Naive B cell (primary cell): ENCODE results near the gene ACKR1. TPM values are rescaled to one million over a fixed set of nuclear protein-coding genes. Genes with fewer than 3 reads are reported as not detected.

Experiments used
- ATAC-seq, 2 donors: fragments of 150-1000 bp; cut with Tn5 transposase; 2 replicates each; pipeline ENCODE4 v1.10.0; 2021; ENCODE audit warnings: low read depth in 2 of 2, mild to moderate bottlenecking in 2 of 2, moderate library complexity in 2 of 2
- DNase-seq: peaks from one replicate; pipeline ENCODE4 v3.0.0; 2022
- H3K27ac Mint-ChIP-seq, 6 donors: one replicate each; pipeline ENCODE4 v1.8.0; 2020 to 2022; ENCODE audit warnings: mild to moderate bottlenecking in 6 of 6, mixed read lengths in 6 of 6, moderate library complexity in 5 of 6, inconsistent platforms in 2 of 6
- H3K27me3 Mint-ChIP-seq, 3 donors: one replicate each; pipeline ENCODE4 v1.8.0; 2021 to 2022; ENCODE audit warnings: mixed read lengths in 3 of 3, mild to moderate bottlenecking in 1 of 3
- H3K36me3 Mint-ChIP-seq, 2 donors: one replicate each; pipeline ENCODE4 v1.8.0; 2020 to 2022; ENCODE audit warnings: mixed read lengths in 2 of 2, inconsistent platforms in 1 of 2, mild to moderate bottlenecking in 1 of 2
- H3K4me1 Mint-ChIP-seq, 3 donors: one replicate each; pipeline ENCODE4 v1.8.0; 2020 to 2022; ENCODE audit warnings: mixed read lengths in 3 of 3, inconsistent platforms in 1 of 3, mild to moderate bottlenecking in 1 of 3, moderate library complexity in 1 of 3
- H3K4me3 Mint-ChIP-seq, 8 donors: one replicate each; pipeline ENCODE4 v1.8.0; 2020 to 2022; ENCODE audit warnings: mild to moderate bottlenecking in 8 of 8, mixed read lengths in 8 of 8, moderate library complexity in 8 of 8, inconsistent platforms in 2 of 8
- H3K9me3 Mint-ChIP-seq, 7 donors: one replicate each; pipeline ENCODE4 v1.8.0; 2020 to 2022; ENCODE audit warnings: mixed read lengths in 7 of 7, mild to moderate bottlenecking in 5 of 7, inconsistent platforms in 2 of 7, moderate library complexity in 1 of 7
- polyA plus RNA-seq, 6 donors: library from polyadenylated mRNA; unstranded; fragments of 300-500 nt; fragmentation: Illumina TruSeq; gene quantifications; one replicate each; pipeline ENCODE4 v1.2.3, GENCODE V29; 2021; ENCODE audit warnings: low read depth in 6 of 6

Gene ACKR1
- polyA plus RNA-seq, 6 donors from 2014 or later: not detected

DNA sequence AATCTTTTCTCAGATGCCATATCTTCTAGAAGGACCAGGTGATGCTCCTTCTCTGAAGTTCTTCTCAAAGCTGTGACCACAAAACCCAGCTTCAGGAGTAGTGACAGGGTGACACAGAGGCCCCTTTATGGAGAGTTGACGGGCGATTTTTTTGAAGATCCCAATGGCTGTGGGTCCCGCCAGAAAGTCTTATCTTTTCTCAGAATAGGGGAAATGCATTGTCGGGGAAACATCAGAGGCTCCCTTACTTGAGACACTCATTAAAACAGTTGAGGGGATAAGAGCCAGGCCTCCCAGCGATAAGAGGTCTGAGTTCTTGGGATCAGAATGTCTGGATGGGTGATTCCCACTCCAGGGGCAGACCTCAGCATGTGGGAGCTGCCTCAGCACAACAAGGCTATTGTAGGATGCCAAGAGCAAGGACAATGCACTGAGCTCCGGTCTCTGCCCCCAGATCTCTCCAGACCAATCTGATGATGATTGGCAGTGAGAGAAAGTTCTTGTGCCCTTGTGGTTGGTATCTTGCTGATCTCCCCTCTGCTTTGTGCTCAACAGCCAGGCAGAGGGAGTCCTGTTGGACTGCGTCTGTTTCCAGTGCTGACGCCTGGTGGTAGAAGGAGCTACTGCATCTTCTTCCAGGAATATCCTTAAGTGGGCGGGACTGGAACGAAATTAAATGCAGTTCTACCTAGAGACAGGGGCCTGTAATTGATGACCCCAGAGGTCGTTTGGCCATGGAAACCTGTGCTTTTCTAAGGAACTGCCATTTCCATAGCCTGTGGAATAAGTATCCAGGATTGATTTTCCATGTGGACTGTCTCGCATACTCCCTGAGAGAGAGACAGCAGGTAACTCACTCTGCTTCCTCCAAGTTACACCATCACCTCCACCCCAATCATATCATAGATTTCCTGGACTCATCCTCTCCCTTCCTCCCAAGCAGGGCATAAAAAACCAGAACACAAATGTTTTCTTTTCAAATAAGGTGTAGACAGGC, 6.8 kb upstream of the ACKR1 start:
- DNase-seq: peak; percentile 28
- H3K9me3 Mint-ChIP-seq: no peaks in the 10 kb centered on the region
- H3K4me3 Mint-ChIP-seq: no peak overlapping the region
- H3K36me3 Mint-ChIP-seq: peaks cover 0 to 16% of the 10 kb centered on the region in 2 donors
- peaks cover 0 to 5% (median 0%) of the 10 kb centered on the region in 3 donors for H3K4me1 Mint-ChIP-seq
- ATAC-seq: peak; percentile 66 to 80
- H3K27ac Mint-ChIP-seq: peak overlapping the region in 1 of 6 donors; percentile 73
- H3K27me3 Mint-ChIP-seq: peaks cover 39 to 66% (median 60%) of the 10 kb centered on the region in 3 donors

DNA sequence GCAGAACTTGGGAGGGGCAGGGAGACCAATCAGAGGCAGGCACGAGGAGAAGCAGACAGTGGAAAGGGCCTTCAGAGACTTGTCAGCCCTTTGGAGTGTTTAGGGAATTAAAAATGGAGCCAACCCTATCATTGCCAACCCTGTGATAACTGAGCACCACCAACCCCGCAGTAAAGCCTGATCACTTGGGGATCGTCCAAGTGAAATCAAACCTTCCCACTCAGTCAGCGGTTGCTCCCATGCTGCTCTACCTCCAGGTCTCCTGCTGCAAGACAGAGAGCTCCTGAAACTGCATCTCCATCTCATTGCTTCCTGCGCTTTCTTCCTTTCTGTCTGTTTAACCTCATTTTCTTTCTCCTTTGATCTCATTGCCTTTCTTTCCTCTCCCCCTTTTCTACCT, 4.8 kb upstream of the ACKR1 start:
- Mint-ChIP-seq H3K27ac (no peak overlapping the region), H3K9me3 (no peaks in the 10 kb centered on the region), H3K36me3 (peaks cover 0 to 16% of the 10 kb centered on the region in 2 donors), H3K27me3 (peaks cover 47 to 73% (median 71%) of the 10 kb centered on the region in 3 donors), H3K4me3 (no peak overlapping the region), H3K4me1 (peaks cover 0 to 5% (median 0%) of the 10 kb centered on the region in 3 donors)
- ATAC-seq: no peak
- no peak for DNase-seq

DNA sequence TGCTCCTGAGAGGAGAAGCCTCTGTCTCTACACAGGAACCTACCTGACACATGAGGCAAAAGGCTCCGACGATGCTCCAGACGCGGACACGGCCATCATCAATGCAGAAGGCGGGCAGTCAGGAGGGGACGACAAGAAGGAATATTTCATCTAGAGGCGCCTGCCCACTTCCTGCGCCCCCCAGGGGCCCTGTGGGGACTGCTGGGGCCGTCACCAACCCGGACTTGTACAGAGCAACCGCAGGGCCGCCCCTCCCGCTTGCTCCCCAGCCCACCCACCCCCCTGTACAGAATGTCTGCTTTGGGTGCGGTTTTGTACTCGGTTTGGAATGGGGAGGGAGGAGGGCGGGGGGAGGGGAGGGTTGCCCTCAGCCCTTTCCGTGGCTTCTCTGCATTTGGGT, 3.9 kb upstream of the ACKR1 start:
- H3K27me3 Mint-ChIP-seq: peaks cover 44 to 81% (median 80%) of the 10 kb centered on the region in 3 donors
- DNase-seq: no peak
- H3K36me3 Mint-ChIP-seq: peaks cover 0 to 16% of the 10 kb centered on the region in 2 donors
- no peak overlapping the region for H3K27ac Mint-ChIP-seq
- no peak for ATAC-seq
- H3K4me3 Mint-ChIP-seq: no peak overlapping the region
- peaks cover 0 to 5% (median 0%) of the 10 kb centered on the region in 3 donors for H3K4me1 Mint-ChIP-seq
- no peaks in the 10 kb centered on the region for H3K9me3 Mint-ChIP-seq

DNA sequence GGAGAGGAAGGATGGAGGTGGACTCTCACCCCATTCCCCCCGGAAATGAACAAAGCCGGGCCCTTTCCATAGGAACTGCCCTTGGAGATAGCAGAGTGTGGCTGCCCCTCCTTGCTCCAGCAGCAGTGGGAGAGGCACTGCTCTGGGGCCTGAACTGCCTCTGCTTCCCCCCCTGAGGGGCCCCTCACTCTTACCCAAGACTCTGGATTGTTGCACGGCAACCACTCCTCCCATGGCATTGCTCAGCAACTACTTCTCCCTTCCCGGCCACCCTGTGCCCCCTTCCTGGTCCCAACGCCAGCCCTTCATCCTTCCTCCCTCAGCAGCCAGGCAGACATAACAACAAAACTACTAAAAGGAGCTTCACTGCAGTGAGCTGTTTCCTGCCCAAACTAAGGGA, 3.0 kb upstream of the ACKR1 start:
- Mint-ChIP-seq H3K36me3 (peaks cover 0 to 13% of the 10 kb centered on the region in 2 donors), H3K27me3 (peaks cover 48 to 84% (median 84%) of the 10 kb centered on the region in 3 donors), H3K4me1 (peaks cover 0 to 5% (median 0%) of the 10 kb centered on the region in 3 donors), H3K4me3 (no peak overlapping the region), H3K27ac (no peak overlapping the region), H3K9me3 (no peaks in the 10 kb centered on the region)
- DNase-seq: no peak
- ATAC-seq: no peak

DNA sequence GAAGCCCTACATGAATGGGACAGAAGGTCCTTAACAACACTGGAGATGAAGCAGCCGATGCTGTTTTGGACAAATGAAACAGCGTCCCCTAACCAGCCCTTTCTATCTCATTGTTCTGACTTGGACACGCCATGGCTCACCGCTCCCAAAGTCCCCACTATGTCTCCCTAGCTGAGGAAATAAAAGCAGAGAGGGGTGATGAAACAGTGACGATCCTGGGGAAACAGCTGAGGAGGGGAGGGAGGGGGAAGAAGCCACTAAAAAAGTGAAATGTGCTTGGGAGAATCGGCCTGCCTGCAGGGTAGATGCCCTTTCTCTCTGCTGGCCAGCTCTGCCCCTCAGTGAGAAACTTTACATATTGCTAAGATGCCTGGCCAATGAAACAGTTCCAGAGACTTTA, 1.1 kb upstream of the ACKR1 start:
- H3K27ac Mint-ChIP-seq: no peak overlapping the region
- H3K4me3 Mint-ChIP-seq: no peak overlapping the region
- peaks cover 0 to 5% (median 0%) of the 10 kb centered on the region in 3 donors for H3K4me1 Mint-ChIP-seq
- ATAC-seq (no peak), DNase-seq (no peak)
- peaks cover 51 to 98% (median 92%) of the 10 kb centered on the region in 3 donors for H3K27me3 Mint-ChIP-seq
- H3K9me3 Mint-ChIP-seq: no peaks in the 10 kb centered on the region
- peaks cover 0 to 8% of the 10 kb centered on the region in 2 donors for H3K36me3 Mint-ChIP-seq

DNA sequence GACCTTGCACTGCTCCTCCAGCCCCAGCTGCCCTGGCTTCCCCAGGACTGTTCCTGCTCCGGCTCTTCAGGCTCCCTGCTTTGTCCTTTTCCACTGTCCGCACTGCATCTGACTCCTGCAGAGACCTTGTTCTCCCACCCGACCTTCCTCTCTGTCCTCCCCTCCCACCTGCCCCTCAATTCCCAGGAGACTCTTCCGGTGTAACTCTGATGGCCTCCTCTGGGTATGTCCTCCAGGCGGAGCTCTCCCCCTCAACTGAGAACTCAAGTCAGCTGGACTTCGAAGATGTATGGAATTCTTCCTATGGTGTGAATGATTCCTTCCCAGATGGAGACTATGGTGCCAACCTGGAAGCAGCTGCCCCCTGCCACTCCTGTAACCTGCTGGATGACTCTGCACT, 550 bp downstream of the ACKR1 start:
- peak overlapping the region in 1 of 6 donors; percentile 61 for H3K27ac Mint-ChIP-seq

DNA sequence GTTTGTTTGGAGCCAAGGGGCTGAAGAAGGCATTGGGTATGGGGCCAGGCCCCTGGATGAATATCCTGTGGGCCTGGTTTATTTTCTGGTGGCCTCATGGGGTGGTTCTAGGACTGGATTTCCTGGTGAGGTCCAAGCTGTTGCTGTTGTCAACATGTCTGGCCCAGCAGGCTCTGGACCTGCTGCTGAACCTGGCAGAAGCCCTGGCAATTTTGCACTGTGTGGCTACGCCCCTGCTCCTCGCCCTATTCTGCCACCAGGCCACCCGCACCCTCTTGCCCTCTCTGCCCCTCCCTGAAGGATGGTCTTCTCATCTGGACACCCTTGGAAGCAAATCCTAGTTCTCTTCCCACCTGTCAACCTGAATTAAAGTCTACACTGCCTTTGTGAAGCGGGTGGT, 1.4 kb downstream of the ACKR1 start:
- no peaks in the 10 kb centered on the region for H3K9me3 Mint-ChIP-seq
- no peaks in the 10 kb centered on the region for H3K4me1 Mint-ChIP-seq
- DNase-seq (no peak), ATAC-seq (no peak)
- no peak overlapping the region for H3K27ac Mint-ChIP-seq
- no peaks in the 10 kb centered on the region for H3K36me3 Mint-ChIP-seq
- H3K27me3 Mint-ChIP-seq: peaks cover 52 to 98% (median 94%) of the 10 kb centered on the region in 3 donors
- no peak overlapping the region for H3K4me3 Mint-ChIP-seq

More for the DNA sequence above, 550 bp downstream of the ACKR1 start:
- ATAC-seq: no peak
- peaks cover 50 to 98% (median 93%) of the 10 kb centered on the region in 3 donors for H3K27me3 Mint-ChIP-seq
- DNase-seq: no peak
- H3K4me3 Mint-ChIP-seq: no peak overlapping the region
- peaks cover 0 to 4% (median 0%) of the 10 kb centered on the region in 3 donors for H3K4me1 Mint-ChIP-seq
- H3K36me3 Mint-ChIP-seq: peaks cover 0 to 6% of the 10 kb centered on the region in 2 donors
- H3K9me3 Mint-ChIP-seq: no peaks in the 10 kb centered on the region

DNA sequence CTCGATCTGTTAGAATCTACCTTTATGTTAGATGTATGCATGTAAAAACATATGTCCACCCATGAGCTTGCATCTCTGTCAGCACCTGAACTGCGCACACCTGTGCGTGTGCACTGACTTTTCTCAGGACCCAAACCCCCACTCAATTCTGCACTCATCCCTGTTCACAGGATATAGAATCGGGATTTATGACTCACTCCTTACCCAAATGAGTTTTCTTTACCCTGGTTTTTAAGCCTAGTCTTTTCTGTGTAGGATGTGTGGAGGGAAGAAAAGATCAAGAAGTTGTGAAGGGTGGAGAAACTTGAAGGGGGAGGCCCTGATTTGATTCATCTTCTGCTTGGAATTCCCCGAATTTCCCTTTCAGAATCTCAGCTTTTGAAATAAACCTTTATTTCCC, 2.4 kb downstream of the ACKR1 start:
- no peak overlapping the region for H3K27ac Mint-ChIP-seq
- DNase-seq (no peak), ATAC-seq (no peak)
- no peak overlapping the region for H3K4me3 Mint-ChIP-seq
- peaks cover 55 to 98% (median 94%) of the 10 kb centered on the region in 3 donors for H3K27me3 Mint-ChIP-seq
- no peaks in the 10 kb centered on the region for H3K36me3 Mint-ChIP-seq
- H3K4me1 Mint-ChIP-seq: peaks cover 5 to 7% (median 6%) of the 10 kb centered on the region in 3 donors
- no peaks in the 10 kb centered on the region for H3K9me3 Mint-ChIP-seq

DNA sequence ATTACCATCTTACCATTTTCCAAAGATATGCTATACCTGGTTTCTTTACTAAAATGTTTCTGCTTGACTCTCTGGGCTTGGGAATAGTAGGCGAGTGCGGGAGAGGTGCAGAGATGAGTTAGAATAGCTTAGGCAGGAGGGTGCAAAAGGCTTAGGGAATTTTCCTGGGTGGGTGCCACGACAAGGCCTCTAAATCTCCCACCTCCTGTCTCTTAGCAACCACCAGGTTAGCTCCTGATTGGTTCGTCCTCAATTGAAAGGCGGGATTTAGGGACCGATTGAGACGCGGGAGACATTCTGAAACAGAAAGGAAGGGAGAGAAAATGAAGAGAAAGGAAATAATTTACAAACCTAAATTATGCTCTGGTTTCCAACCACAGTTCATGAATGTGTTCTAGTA, 3.1 kb downstream of the ACKR1 start:
- Mint-ChIP-seq H3K4me3 (no peak overlapping the region), H3K4me1 (peaks cover 5 to 7% (median 6%) of the 10 kb centered on the region in 3 donors), H3K36me3 (no peaks in the 10 kb centered on the region), H3K27ac (no peak overlapping the region), H3K9me3 (no peaks in the 10 kb centered on the region), H3K27me3 (peaks cover 50 to 97% (median 94%) of the 10 kb centered on the region in 3 donors)
- DNase-seq (no peak), ATAC-seq (no peak)

DNA sequence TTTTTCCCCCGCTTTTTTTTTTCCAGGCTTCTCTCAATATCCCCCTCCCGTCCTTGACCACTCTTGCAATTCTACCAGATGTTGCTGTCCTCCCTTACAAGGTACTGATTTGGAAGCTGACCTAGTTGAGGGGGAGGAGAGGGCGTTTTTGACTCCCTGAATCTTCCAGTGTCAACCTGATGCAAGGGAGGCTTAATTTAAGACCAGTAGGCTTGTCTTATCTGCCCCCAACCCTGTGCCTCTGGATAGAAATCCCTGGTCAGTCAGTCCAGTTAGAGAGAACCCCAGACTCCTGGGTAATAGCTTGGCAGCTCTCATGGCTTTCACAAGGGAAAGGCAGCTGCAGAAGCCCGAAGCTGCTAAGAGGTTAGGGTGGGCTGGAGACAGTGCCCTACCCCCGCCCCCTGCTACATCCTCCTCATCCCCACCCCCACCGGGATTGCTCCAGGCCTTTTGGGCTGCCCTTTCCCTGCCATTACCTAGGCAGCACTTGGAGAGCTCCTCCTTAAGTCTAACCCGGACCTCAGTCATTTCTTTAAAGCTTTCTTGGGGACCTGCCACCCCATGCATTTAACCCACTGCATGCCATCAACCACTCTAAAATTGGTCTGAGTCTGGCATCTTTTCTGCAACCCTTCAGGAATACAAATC, 3.6 kb downstream of the ACKR1 start:
- Mint-ChIP-seq H3K4me3 (peak overlapping the region in 1 of 8 donors; percentile 15), H3K27ac (peak overlapping the region in 1 of 6 donors; percentile 16), H3K36me3 (no peaks in the 10 kb centered on the region), H3K9me3 (no peaks in the 10 kb centered on the region), H3K4me1 (peaks cover 5 to 9% (median 6%) of the 10 kb centered on the region in 3 donors), H3K27me3 (peaks cover 48 to 96% (median 92%) of the 10 kb centered on the region in 3 donors)
- DNase-seq (no peak), ATAC-seq (no peak)

DNA sequence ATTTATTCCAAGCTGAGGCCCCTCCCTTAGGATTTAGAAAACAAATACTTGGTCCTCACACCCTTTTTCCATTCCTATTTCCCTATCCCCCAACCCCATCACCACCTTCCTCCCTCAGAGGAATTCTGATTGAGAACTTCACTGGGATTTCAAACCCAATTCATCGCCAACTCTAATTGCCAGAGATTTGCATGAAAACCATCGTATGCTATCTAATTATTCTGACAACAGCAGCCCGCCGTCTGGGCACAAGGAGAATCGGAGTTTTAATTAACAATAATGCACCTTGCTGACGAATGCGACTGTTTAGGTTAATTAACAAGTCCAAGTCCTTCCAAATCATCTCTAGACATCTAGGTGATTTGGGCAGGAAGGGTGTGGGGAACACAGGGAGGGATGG, 4.4 kb downstream of the ACKR1 start:
- Mint-ChIP-seq H3K9me3 (no peaks in the 10 kb centered on the region), H3K27me3 (peaks cover 50 to 92% (median 92%) of the 10 kb centered on the region in 3 donors), H3K27ac (no peak overlapping the region), H3K4me3 (no peak overlapping the region), H3K4me1 (peaks cover 5 to 11% (median 6%) of the 10 kb centered on the region in 3 donors), H3K36me3 (no peaks in the 10 kb centered on the region)
- ATAC-seq (no peak), DNase-seq (no peak)

DNA sequence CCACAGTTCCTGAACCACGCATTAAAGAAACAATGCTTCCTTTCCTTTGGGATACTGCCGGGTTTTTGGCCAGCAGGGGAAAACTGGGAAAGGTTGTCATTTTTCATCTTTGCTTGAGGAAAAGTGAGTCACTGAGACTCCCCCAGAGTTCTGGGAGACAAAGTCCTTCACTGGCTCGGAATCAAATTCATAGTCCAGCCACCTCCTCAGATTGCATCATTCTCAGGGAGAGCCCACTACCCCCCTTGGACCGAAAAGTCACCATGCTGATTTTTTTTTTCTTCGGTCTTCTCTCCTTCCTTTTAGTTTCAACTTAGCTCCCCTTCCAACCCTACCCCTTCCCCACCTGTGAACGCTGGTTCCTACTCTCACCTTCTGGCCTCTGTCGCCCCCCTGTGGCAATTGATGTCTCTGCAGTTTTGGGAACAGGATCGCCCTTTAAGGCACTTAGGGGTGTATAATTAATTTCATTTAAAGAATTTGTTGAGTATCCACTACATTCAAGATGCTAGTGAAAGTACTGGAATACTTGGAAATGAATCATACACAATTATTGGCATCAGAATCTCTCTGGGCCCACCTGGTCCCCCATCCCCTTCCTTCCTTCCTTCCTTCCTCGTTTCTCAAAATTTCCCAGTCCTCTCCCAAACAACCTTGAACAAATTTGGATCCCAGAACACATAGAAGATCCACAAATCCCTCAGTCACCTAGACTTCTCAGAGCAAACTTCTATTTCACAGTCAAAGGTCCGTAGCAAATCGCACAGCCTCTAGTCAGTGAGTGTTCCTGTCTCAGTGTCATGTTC, 6.9 kb downstream of the ACKR1 start:
- Mint-ChIP-seq H3K36me3 (no peaks in the 10 kb centered on the region), H3K27me3 (peaks cover 51 to 87% (median 87%) of the 10 kb centered on the region in 3 donors), H3K4me3 (no peak overlapping the region), H3K27ac (peak overlapping the region in 1 of 6 donors; percentile 66), H3K9me3 (no peaks in the 10 kb centered on the region), H3K4me1 (peaks cover 5 to 11% (median 6%) of the 10 kb centered on the region in 3 donors)
- DNase-seq: peak; percentile 48
- peak; percentile 41 to 54 for ATAC-seq

DNA sequence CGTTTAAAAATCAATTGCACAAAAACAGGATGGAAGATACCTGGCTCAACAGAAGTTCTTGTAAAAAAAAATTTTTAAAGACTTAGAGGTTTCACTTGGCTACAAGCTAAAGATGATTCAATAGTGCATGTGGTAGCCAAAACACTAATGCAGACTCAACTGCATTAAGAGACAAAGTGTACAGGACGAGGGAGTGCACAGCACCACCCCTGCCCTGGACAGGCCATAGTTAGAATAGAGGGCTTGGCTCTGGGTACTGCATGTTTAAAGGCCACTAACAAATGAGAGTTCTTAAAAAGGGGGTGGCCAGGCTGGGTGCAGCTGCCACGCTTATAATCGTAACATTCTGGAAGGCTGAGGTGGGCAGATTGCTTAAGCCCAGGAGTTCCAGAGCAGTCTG, 7.9 kb downstream of the ACKR1 start:
- Mint-ChIP-seq H3K27me3 (peaks cover 50 to 86% (median 86%) of the 10 kb centered on the region in 3 donors), H3K4me3 (no peak overlapping the region), H3K9me3 (no peaks in the 10 kb centered on the region), H3K4me1 (peaks cover 5 to 11% (median 6%) of the 10 kb centered on the region in 3 donors), H3K36me3 (no peaks in the 10 kb centered on the region), H3K27ac (no peak overlapping the region)
- ATAC-seq (no peak), DNase-seq (no peak)
